PC-9 (cell line): Measurements from ENCODE around the gene PCDHGA1. TPM values are rescaled to one million over a fixed set of nuclear protein-coding genes. Genes with fewer than 3 reads are reported as not detected.

Experiments
- BruUV-seq: library from RNA; stranded (reverse); fragments of 400-500 nt; replicated peaks from 2 replicates; lab custom pipeline; 2021; lab: Mats Ljungman, UMichigan
- CTCF ChIA-PET: fragments of 300-600 bp; sonication (Branson Sonifier 250); formaldehyde crosslinking; loops from one replicate; lab custom pipeline; 2022; ENCODE audit warnings: antibody characterized with exemption; lab: Charles Lee
- POLR2A ChIA-PET: fragments of 300-600 bp; sonication (Branson Sonifier 250); formaldehyde crosslinking; loops from one replicate; lab custom pipeline; 2022; ENCODE audit warnings: antibody characterized with exemption; ENCODE audit not compliant: unreplicated experiment; lab: Charles Lee
- DNase-seq, 2 experiments: peaks; one replicate each; pipeline versions ENCODE4 v3.0.0 to v3.0.0-alpha.2; 2015 to 2022; ENCODE audit warnings: mixed read lengths in 1 of 2
- H2AFZ ChIP-seq: fragments of 200-600 bp; sonication (generic); 2 replicates; pipeline ENCODE4 v1.8.1; 2017; ENCODE audit warnings: antibody characterized with exemption
- H3F3A ChIP-seq: fragments of 200-600 bp; sonication (generic); 2 replicates; pipeline ENCODE4 v1.8.1; 2017; ENCODE audit warnings: antibody characterized with exemption, mild to moderate bottlenecking, low read depth; ENCODE audit not compliant: insufficient read depth
- H3K27ac ChIP-seq: fragments of 200-600 bp; sonication (generic); 2 replicates; pipeline ENCODE4 v1.6.1; 2016; ENCODE audit warnings: mixed run types
- H3K27me3 ChIP-seq: fragments of 200-600 bp; sonication (generic); 2 replicates; pipeline ENCODE4 v1.6.1; 2016; ENCODE audit warnings: low read depth, mixed run types; ENCODE audit not compliant: insufficient read depth
- H3K36me3 ChIP-seq: fragments of 200-600 bp; sonication (generic); 2 replicates; pipeline ENCODE4 v1.6.1; 2016; ENCODE audit warnings: low read depth, mixed run types
- H3K4me1 ChIP-seq: fragments of 200-600 bp; sonication (generic); replicated peaks from 2 replicates; pipeline ENCODE4 v1.6.1; 2016; ENCODE audit warnings: mixed run types; ENCODE audit not compliant: insufficient read depth
- H3K4me2 ChIP-seq: fragments of 200-600 bp; sonication (generic); 2 replicates; pipeline ENCODE4 v1.6.1; 2017; ENCODE audit warnings: mixed run types
- H3K4me3 ChIP-seq: fragments of 200-600 bp; sonication (generic); 2 replicates; pipeline ENCODE4 v1.6.1; 2016; ENCODE audit warnings: mixed run types
- H3K79me2 ChIP-seq: fragments of 200-600 bp; sonication (generic); 2 replicates; pipeline ENCODE4 v1.6.1; 2017; ENCODE audit warnings: low read depth, mixed run types
- H3K9me2 ChIP-seq: fragments of 200-600 bp; sonication (generic); 2 replicates; pipeline ENCODE4 v1.8.1; 2017; ENCODE audit warnings: mild to moderate bottlenecking; ENCODE audit not compliant: insufficient read depth
- H3K9me3 ChIP-seq: fragments of 200-600 bp; sonication (generic); 2 replicates; pipeline ENCODE4 v1.8.1; 2016; ENCODE audit warnings: low read depth; ENCODE audit not compliant: insufficient read depth
- H4K20me1 ChIP-seq: fragments of 200-600 bp; sonication (generic); 2 replicates; pipeline ENCODE4 v1.8.1; 2017; ENCODE audit not compliant: insufficient read depth
- CTCF ChIP-seq: fragments of 200-600 bp; sonication (generic); conservative IDR thresholded peaks from 2 replicates; pipeline ENCODE4 v1.6.1; 2017; ENCODE audit warnings: mixed run types, antibody characterized with exemption, mild to moderate bottlenecking, moderate library complexity
- EZH2 ChIP-seq: fragments of 200-600 bp; sonication (generic); IDR thresholded peaks from 2 replicates; pipeline ENCODE4 v1.8.0; 2017; ENCODE audit warnings: antibody characterized with exemption, low read depth
- intact Hi-C: fragments of 100-400 bp; cut with micrococcal nuclease; formaldehyde crosslinking; loops from one replicate; pipeline ENCODE4 v1.10.0; 2022; ENCODE audit not compliant: unreplicated experiment
- total RNA-seq: library from RNA; stranded (reverse); gene quantifications from 2 replicates; pipeline ENCODE4 v1.2.3, GENCODE V29; 2021

PCDHGA1 gene
- total RNA-seq, 1 experiment from 2014 or later, result 0.07 TPM

GRCh38 chr5:141490771-141491170 is 160.5 kb downstream of the PCDHGA1 start:
- ChIA-PET CTCF (no interaction called here), POLR2A (no interaction called here)
- Histone ChIP-seq H3K27me3 (peaks cover 37% of the 10 kb centered on the region), H3K9me3 (no peaks in the 10 kb centered on the region), H3K4me2 (no peak overlapping the region), H3K4me3 (no peak overlapping the region), H3K79me2 (no peaks in the 10 kb centered on the region), H3K9me2 (no peaks in the 10 kb centered on the region), H3K4me1 (no peaks in the 10 kb centered on the region), H3K36me3 (no peaks in the 10 kb centered on the region), H2AFZ (no peak overlapping the region), H4K20me1 (no peaks in the 10 kb centered on the region), H3F3A (no peaks in the 10 kb centered on the region), H3K27ac (no peak overlapping the region)
- intact Hi-C loops, result no loop called here
- BruUV-seq, result no TSS peak
- no peak for DNase-seq
- TF ChIP-seq CTCF, result no peak

- no peak for DNase-seq
- ChIA-PET CTCF (no interaction called here), POLR2A (no interaction called here)
- Histone ChIP-seq H2AFZ (no peak overlapping the region), H3K79me2 (no peaks in the 10 kb centered on the region), H3K9me3 (no peaks in the 10 kb centered on the region), H3K9me2 (no peaks in the 10 kb centered on the region), H3K4me3 (no peak overlapping the region), H3K4me2 (no peak overlapping the region), H4K20me1 (no peaks in the 10 kb centered on the region), H3K36me3 (no peaks in the 10 kb centered on the region), H3K4me1 (no peaks in the 10 kb centered on the region), H3F3A (no peaks in the 10 kb centered on the region), H3K27ac (no peak overlapping the region), H3K27me3 (peaks cover 37% of the 10 kb centered on the region)
- BruUV-seq, result no TSS peak
- intact Hi-C loops, result no loop called here
- TF ChIP-seq EZH2 (no peak), CTCF (no peak)
Measured at GRCh38 chr5:141491323-141492167, 161.2 kb downstream of the PCDHGA1 start.

- Histone ChIP-seq H3K27me3 (peaks cover 37% of the 10 kb centered on the region), H3K9me3 (no peaks in the 10 kb centered on the region), H2AFZ (no peak overlapping the region), H3K79me2 (no peaks in the 10 kb centered on the region), H4K20me1 (no peaks in the 10 kb centered on the region), H3K27ac (no peak overlapping the region), H3K9me2 (no peaks in the 10 kb centered on the region), H3K36me3 (no peaks in the 10 kb centered on the region), H3K4me1 (no peaks in the 10 kb centered on the region), H3K4me2 (no peak overlapping the region), H3F3A (no peaks in the 10 kb centered on the region), H3K4me3 (no peak overlapping the region)
- no TSS peak for BruUV-seq
- ChIA-PET CTCF (no interaction called here), POLR2A (no interaction called here)
- no peak for DNase-seq
- TF ChIP-seq CTCF (no peak), EZH2 (no peak)
- intact Hi-C loops, result no loop called here
Measured at GRCh38 chr5:141492168-141492885, 162.0 kb downstream of the PCDHGA1 start.
